Suprapubic skin (tissue), 4 donors: ENCODE results near the gene NDUFS3. TPM values are rescaled to one million over a fixed set of nuclear protein-coding genes. Genes with fewer than 3 reads are reported as not detected.

Experiments
- DNase-seq, 2 donors: peaks; one replicate each; pipeline ENCODE4 v3.0.0-alpha.2; 2019; ENCODE audit warnings: low spot score in 2 of 2
- H3K27ac ChIP-seq: fragments of 200-600 bp; sonication (generic); one replicate; pipeline ENCODE4 v1.5.1; 2019
- H3K27me3 ChIP-seq: fragments of 200-600 bp; sonication (generic); one replicate; pipeline ENCODE4 v1.5.1; 2019
- H3K36me3 ChIP-seq: fragments of 200-600 bp; sonication (generic); one replicate; pipeline ENCODE4 v1.5.1; 2019
- H3K4me1 ChIP-seq: fragments of 200-600 bp; sonication (generic); one replicate; pipeline ENCODE4 v1.5.1; 2019
- H3K4me3 ChIP-seq: fragments of 200-600 bp; sonication (generic); one replicate; pipeline ENCODE4 v1.5.1; 2019; ENCODE audit warnings: mild to moderate bottlenecking
- H3K9me3 ChIP-seq: fragments of 200-600 bp; sonication (generic); one replicate; pipeline ENCODE4 v1.5.1; 2019
- EP300 ChIP-seq: sonication (generic); formaldehyde crosslinking; IDR thresholded peaks from one replicate; pipeline ENCODE4 v1.6.1; 2017; ENCODE audit warnings: antibody characterized with exemption
- POLR2A ChIP-seq, 2 donors: fragments of 450-650 bp; IDR thresholded peaks; one replicate each; pipeline ENCODE4 v1.6.1; 2017; ENCODE audit warnings: antibody characterized with exemption in 2 of 2, mild to moderate bottlenecking in 2 of 2, moderate library complexity in 2 of 2
- POLR2AphosphoS5 ChIP-seq, 3 donors: sonication (generic); formaldehyde crosslinking; IDR thresholded peaks; one replicate each; pipeline ENCODE4 v1.6.1; 2017; ENCODE audit warnings: antibody characterized with exemption in 3 of 3
- WGBS: methylation state at CpG from one replicate; pipeline ENCODE4 v1.1.5; 2018; 5-methylcytosine and 5-hydroxymethylcytosine counted together
- total RNA-seq, 4 donors: library from RNA; depleted of rRNA; stranded (reverse); fragments of >200 nt; gene quantifications; one replicate each; pipeline ENCODE4 v1.1.0, GENCODE V29; 2016
- TF ChIP-seq, protein P1 (sequence below), 2 donors: fragments of 200-600 bp in 1 of 2; fragments of 450-650 bp in 1 of 2; sonication (generic) in 1 of 2; IDR thresholded peaks; one replicate each; pipeline ENCODE4 v1.5.1; 2016 to 2019; ENCODE audit warnings: antibody characterized with exemption in 2 of 2, mild to moderate bottlenecking in 1 of 2, moderate library complexity in 1 of 2

The NDUFS3 gene
- total RNA-seq, 4 donors from 2014 or later = 41.3 to 79.5 (median 62.5) TPM

- no peak overlapping the region for H3K27ac ChIP-seq
These were observed 7.0 kb upstream of the NDUFS3 start for GRCh38 chr11:47571895-47572294.

DNA sequence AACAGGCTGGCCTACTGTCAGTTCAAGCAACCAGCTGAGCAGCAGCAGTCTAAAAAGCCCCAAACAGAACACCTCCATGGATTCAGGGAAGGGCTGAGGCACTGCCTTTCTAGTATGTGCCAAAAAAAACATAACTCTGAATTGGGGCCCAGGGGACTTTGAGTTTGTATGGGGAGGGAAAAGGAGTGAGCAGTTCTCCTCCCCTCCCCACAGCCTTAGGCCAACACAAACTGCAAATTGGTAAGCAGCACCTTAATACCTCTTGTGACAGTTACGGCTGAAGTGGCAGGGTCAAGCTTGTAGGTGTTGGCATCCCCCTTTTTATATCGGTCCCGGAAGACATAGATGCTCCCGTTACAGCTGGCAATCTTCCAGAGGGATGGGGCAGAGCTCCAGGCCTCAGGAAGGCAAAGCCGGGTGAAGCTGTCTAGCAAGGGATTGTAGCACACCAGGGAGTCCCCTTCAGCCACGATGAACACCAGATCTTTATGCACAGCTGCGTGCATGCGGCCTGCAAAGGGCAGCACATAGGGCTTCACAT lies 6.1 kb upstream of the NDUFS3 start:
- H3K27me3 ChIP-seq = no peaks in the 10 kb centered on the region
- H3K4me3 ChIP-seq = no peak overlapping the region
- 40% methylated on average over 8 of the region's 8 CpGs for WGBS
- peaks cover 31% of the 10 kb centered on the region for H3K4me1 ChIP-seq
- H3K27ac ChIP-seq = no peak overlapping the region
- TF ChIP-seq EP300 (no peak), POLR2A (IDR thresholded peaks at IDR 0.05) (no peak), POLR2AphosphoS5 (IDR thresholded peaks at IDR 0.05) (no peak)
- TF ChIP-seq, protein P1, sequence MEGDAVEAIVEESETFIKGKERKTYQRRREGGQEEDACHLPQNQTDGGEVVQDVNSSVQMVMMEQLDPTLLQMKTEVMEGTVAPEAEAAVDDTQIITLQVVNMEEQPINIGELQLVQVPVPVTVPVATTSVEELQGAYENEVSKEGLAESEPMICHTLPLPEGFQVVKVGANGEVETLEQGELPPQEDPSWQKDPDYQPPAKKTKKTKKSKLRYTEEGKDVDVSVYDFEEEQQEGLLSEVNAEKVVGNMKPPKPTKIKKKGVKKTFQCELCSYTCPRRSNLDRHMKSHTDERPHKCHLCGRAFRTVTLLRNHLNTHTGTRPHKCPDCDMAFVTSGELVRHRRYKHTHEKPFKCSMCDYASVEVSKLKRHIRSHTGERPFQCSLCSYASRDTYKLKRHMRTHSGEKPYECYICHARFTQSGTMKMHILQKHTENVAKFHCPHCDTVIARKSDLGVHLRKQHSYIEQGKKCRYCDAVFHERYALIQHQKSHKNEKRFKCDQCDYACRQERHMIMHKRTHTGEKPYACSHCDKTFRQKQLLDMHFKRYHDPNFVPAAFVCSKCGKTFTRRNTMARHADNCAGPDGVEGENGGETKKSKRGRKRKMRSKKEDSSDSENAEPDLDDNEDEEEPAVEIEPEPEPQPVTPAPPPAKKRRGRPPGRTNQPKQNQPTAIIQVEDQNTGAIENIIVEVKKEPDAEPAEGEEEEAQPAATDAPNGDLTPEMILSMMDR (IDR thresholded peaks at IDR 0.05) = no peak
- H3K9me3 ChIP-seq = no peaks in the 10 kb centered on the region
- peaks cover 41% of the 10 kb centered on the region for H3K36me3 ChIP-seq
- DNase-seq = peak; percentile 50 to 62

More at GRCh38 chr11:47571895-47572294, 7.0 kb upstream of the NDUFS3 start:
- no peaks in the 10 kb centered on the region for H3K27me3 ChIP-seq
- H3K9me3 ChIP-seq = no peaks in the 10 kb centered on the region
- TF ChIP-seq POLR2A (IDR thresholded peaks at IDR 0.05) (no peak), EP300 (no peak), POLR2AphosphoS5 (IDR thresholded peaks at IDR 0.05) (no peak)
- TF ChIP-seq, protein P1 (IDR thresholded peaks at IDR 0.05) = no peak
- DNase-seq = peak in 1 of 2 donors; percentile 19
- 67% methylated on average over 1 of the region's 1 CpG for WGBS
- no peak overlapping the region for H3K4me3 ChIP-seq
- peaks cover 41% of the 10 kb centered on the region for H3K36me3 ChIP-seq
- peaks cover 24% of the 10 kb centered on the region for H3K4me1 ChIP-seq

GRCh38 chr11:47573321-47573720 lies 5.6 kb upstream of the NDUFS3 start:
- no peak overlapping the region for H3K4me3 ChIP-seq
- no peaks in the 10 kb centered on the region for H3K27me3 ChIP-seq
- no peak overlapping the region for H3K27ac ChIP-seq
- no peaks in the 10 kb centered on the region for H3K9me3 ChIP-seq
- TF ChIP-seq POLR2A (IDR thresholded peaks at IDR 0.05) (no peak), POLR2AphosphoS5 (IDR thresholded peaks at IDR 0.05) (no peak), EP300 (no peak)
- TF ChIP-seq, protein P1 (IDR thresholded peaks at IDR 0.05) = no peak
- DNase-seq = peak; percentile 49 to 67
- 72% methylated on average over 11 of the region's 11 CpGs for WGBS
- peaks cover 41% of the 10 kb centered on the region for H3K36me3 ChIP-seq
- H3K4me1 ChIP-seq = peaks cover 36% of the 10 kb centered on the region

- TF ChIP-seq EP300 (no peak), POLR2A (IDR thresholded peaks at IDR 0.05) (no peak), POLR2AphosphoS5 (IDR thresholded peaks at IDR 0.05) (no peak)
- TF ChIP-seq, protein P1 (IDR thresholded peaks at IDR 0.05) = no peak
- H3K36me3 ChIP-seq = peaks cover 53% of the 10 kb centered on the region
- H3K4me3 ChIP-seq = peak overlapping the region; percentile 89
- 24% methylated on average over 10 of the region's 13 CpGs for WGBS
- no peaks in the 10 kb centered on the region for H3K9me3 ChIP-seq
- no peaks in the 10 kb centered on the region for H3K27me3 ChIP-seq
- peak overlapping the region; percentile 86 for H3K27ac ChIP-seq
- DNase-seq = no peak
- H3K4me1 ChIP-seq = peaks cover 48% of the 10 kb centered on the region
These were observed 1.3 kb upstream of the NDUFS3 start for GRCh38 chr11:47577460-47578041.

DNA sequence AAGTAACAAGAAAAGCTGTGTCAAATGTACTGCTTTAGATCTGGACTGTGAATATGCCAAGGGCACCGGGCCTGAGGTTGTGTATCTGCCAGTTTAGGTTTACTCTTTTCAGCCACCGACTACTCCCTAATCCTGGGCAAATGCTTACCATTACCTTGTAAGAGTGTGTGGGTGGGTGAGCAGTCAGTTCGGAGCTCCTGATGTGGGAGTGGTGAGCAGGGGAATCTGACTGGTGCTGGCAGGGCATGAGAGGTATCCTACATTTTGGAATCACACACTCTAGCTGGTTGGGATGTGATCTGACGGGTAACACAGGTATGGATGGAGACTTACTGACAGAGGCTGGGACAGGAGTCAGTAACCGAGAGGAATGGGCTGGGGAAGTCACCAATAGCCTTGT lies 5.0 kb downstream of the NDUFS3 start:
- Histone ChIP-seq H3K9me3 (no peaks in the 10 kb centered on the region), H3K4me3 (no peak overlapping the region), H3K4me1 (peaks cover 39% of the 10 kb centered on the region), H3K36me3 (peaks cover 48% of the 10 kb centered on the region), H3K27ac (no peak overlapping the region), H3K27me3 (no peaks in the 10 kb centered on the region)
- DNase-seq = no peak
- 83% methylated on average over 5 of the region's 5 CpGs for WGBS
- TF ChIP-seq, protein P1 (IDR thresholded peaks at IDR 0.05) = no peak
- TF ChIP-seq POLR2AphosphoS5 (IDR thresholded peaks at IDR 0.05) (no peak), POLR2A (IDR thresholded peaks at IDR 0.05) (no peak), EP300 (no peak)
